ENCODE data around the gene CEP164. TPM values are rescaled to one million over a fixed set of nuclear protein-coding genes. Genes with fewer than 3 reads are reported as not detected.

Gene CEP164
- total RNA-seq, 1 experiment from 2014 or later = 47.4 TPM

DNA sequence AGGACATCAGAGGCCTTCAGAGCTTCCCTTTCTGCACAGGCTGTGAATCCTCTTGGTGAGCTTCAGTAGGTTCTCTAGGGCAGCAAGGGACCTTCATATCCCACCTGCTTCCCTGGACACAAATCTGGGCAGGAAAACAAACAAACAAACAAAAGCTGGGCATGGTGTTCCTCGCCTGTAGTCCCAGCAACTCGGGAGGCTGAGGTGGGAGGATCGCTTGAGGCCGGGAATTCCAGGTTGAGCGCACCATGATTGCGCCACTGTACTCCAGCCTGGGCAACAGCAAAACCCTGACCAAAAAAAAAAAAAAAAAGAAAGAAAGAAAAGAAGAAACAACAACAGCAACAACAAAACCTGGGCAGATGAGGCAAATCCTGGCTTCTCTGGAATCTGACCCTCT, 92.9 kb downstream of the CEP164 start:
- intact Hi-C loops (cut with micrococcal nuclease) = loop anchor here (10.0 kb wide), 1 partner anchor 194 kb away; no protein-coding TSS in a partner anchor
- ChIA-PET POLR2A (no interaction called here), CTCF (interaction anchor here (0.7 to 10.0 kb wide), 2 partner anchors 24 to 397 kb away, joined by 3 to 173 read pairs; no protein-coding TSS in a partner anchor)
- H3K27ac Mint-ChIP-seq (ENCODE audit: low read depth, unreplicated experiment) = no peak overlapping the region
- no TSS peak for BruUV-seq (replicated peaks)
- TF ChIP-seq, protein P1, sequence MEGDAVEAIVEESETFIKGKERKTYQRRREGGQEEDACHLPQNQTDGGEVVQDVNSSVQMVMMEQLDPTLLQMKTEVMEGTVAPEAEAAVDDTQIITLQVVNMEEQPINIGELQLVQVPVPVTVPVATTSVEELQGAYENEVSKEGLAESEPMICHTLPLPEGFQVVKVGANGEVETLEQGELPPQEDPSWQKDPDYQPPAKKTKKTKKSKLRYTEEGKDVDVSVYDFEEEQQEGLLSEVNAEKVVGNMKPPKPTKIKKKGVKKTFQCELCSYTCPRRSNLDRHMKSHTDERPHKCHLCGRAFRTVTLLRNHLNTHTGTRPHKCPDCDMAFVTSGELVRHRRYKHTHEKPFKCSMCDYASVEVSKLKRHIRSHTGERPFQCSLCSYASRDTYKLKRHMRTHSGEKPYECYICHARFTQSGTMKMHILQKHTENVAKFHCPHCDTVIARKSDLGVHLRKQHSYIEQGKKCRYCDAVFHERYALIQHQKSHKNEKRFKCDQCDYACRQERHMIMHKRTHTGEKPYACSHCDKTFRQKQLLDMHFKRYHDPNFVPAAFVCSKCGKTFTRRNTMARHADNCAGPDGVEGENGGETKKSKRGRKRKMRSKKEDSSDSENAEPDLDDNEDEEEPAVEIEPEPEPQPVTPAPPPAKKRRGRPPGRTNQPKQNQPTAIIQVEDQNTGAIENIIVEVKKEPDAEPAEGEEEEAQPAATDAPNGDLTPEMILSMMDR (IDR thresholded peaks at IDR 0.05; ENCODE audit: unreplicated experiment) = no peak
- no peak overlapping the region for H3K4me3 Mint-ChIP-seq (ENCODE audit: unreplicated experiment)
- H3K27me3 Mint-ChIP-seq (ENCODE audit: insufficient read depth, unreplicated experiment) = peaks cover 11% of the 10 kb centered on the region
- no peaks in the 10 kb centered on the region for H3K4me1 Mint-ChIP-seq (ENCODE audit: insufficient read depth, unreplicated experiment)
- no peaks in the 10 kb centered on the region for H3K9me3 Mint-ChIP-seq (ENCODE audit: unreplicated experiment)
- H3K36me3 Mint-ChIP-seq (ENCODE audit: insufficient read depth, unreplicated experiment) = no peaks in the 10 kb centered on the region
- no peak for DNase-seq (ENCODE audit: unreplicated experiment)

DNA sequence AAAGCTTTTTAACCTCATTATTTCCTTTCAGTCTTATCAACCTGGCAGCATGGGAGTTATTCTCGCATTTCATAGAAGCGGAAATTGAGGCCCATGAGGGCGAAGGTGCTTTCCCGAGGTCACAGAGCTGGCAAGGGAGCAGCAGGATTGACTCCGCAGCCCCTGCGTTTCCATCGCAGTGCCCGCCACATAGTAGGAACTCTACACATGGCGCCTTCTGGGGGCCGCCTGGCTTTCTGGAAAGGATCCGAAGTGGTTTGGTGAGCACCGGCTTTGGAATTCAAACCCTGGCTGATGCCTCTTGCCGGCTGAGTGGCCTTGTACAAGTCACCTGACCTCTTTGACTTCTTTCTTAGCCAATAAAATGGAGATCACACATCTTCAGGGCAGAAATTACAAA, 93.4 kb downstream of the CEP164 start:
- Mint-ChIP-seq H3K4me1 (ENCODE audit: insufficient read depth, unreplicated experiment) (no peaks in the 10 kb centered on the region), H3K4me3 (ENCODE audit: unreplicated experiment) (no peak overlapping the region), H3K27me3 (ENCODE audit: insufficient read depth, unreplicated experiment) (peaks cover 12% of the 10 kb centered on the region), H3K36me3 (ENCODE audit: insufficient read depth, unreplicated experiment) (no peaks in the 10 kb centered on the region), H3K27ac (ENCODE audit: low read depth, unreplicated experiment) (no peak overlapping the region), H3K9me3 (ENCODE audit: unreplicated experiment) (no peaks in the 10 kb centered on the region)
- TF ChIP-seq, protein P1 (IDR thresholded peaks at IDR 0.05; ENCODE audit: unreplicated experiment) = no peak
- intact Hi-C loops (cut with micrococcal nuclease) = loop anchor here (10.0 kb wide), 1 partner anchor 194 kb away; no protein-coding TSS in a partner anchor
- POLR2A ChIA-PET = no interaction called here
- CTCF ChIA-PET = interaction anchor here (10.0 kb wide), 1 partner anchor 396 kb away, joined by 173 read pairs; no protein-coding TSS in a partner anchor
- DNase-seq (ENCODE audit: unreplicated experiment) = no peak
- no TSS peak for BruUV-seq (replicated peaks)

DNA sequence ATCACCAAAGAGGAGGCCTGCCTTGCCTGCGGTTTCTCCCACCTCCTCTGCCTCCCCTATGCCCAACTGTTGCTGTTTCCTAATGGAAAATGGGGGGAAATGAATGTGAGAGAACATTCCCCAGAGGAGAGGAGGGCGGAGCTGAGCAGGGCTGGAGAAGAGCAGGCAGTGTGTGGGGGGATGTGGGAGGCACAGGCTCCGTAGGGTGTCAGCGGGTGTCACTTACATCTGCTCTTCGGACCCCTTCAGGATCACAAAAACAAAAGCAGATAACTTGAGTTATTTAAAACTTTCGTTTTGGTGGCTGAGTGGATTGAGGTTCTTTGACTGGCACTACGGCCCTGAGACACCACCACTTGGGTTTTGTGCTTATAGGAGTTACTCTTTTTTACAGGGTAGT, 93.8 kb downstream of the CEP164 start:
- H3K36me3 Mint-ChIP-seq (ENCODE audit: insufficient read depth, unreplicated experiment) = no peaks in the 10 kb centered on the region
- BruUV-seq (replicated peaks) = no TSS peak
- ChIA-PET POLR2A (no interaction called here), CTCF (interaction anchor here (0.7 to 10.0 kb wide), 2 partner anchors 262 to 396 kb away, joined by 3 to 173 read pairs; no protein-coding TSS in a partner anchor)
- H3K4me3 Mint-ChIP-seq (ENCODE audit: unreplicated experiment) = no peak overlapping the region
- DNase-seq (ENCODE audit: unreplicated experiment) = no peak
- H3K9me3 Mint-ChIP-seq (ENCODE audit: unreplicated experiment) = no peaks in the 10 kb centered on the region
- H3K27me3 Mint-ChIP-seq (ENCODE audit: insufficient read depth, unreplicated experiment) = peaks cover 16% of the 10 kb centered on the region
- intact Hi-C loops (cut with micrococcal nuclease) = loop anchor here (10.0 kb wide), 1 partner anchor 193 kb away; no protein-coding TSS in a partner anchor
- TF ChIP-seq, protein P1 (IDR thresholded peaks at IDR 0.05; ENCODE audit: unreplicated experiment) = no peak
- H3K4me1 Mint-ChIP-seq (ENCODE audit: insufficient read depth, unreplicated experiment) = no peaks in the 10 kb centered on the region
- H3K27ac Mint-ChIP-seq (ENCODE audit: low read depth, unreplicated experiment) = no peak overlapping the region

DNA sequence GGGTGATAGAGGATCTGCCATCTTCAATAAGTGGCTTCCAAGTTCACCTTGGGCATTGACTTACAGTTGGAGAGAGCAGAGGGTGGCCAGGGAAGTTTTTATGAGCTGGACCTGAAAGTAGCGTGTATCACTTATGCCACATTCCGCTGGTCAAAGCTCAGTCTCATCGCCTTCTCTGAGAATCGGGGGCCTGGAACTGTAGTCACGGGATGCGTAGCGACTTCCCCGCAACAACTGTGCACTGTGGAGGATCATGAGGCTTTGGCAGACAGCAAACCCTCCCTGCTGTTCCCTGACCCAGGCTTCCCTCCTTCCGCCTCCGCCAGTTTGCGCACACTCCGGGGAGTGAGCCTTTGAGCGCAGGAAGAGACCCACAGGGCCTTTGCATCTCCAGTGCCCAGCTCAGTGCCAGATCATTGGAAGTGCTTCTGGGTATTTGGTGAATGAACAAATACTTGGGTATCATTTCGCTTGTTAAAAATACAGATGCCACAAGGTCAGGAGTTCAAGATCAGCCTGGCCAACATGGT, 95.5 kb downstream of the CEP164 start:
- Mint-ChIP-seq H3K4me1 (ENCODE audit: insufficient read depth, unreplicated experiment) (no peaks in the 10 kb centered on the region), H3K36me3 (ENCODE audit: insufficient read depth, unreplicated experiment) (no peaks in the 10 kb centered on the region), H3K9me3 (ENCODE audit: unreplicated experiment) (no peaks in the 10 kb centered on the region), H3K27ac (ENCODE audit: low read depth, unreplicated experiment) (no peak overlapping the region), H3K4me3 (ENCODE audit: unreplicated experiment) (no peak overlapping the region), H3K27me3 (ENCODE audit: insufficient read depth, unreplicated experiment) (peaks cover 32% of the 10 kb centered on the region)
- BruUV-seq (replicated peaks) = no TSS peak
- TF ChIP-seq, protein P1 (IDR thresholded peaks at IDR 0.05; ENCODE audit: unreplicated experiment) = no peak
- ChIA-PET CTCF (interaction anchor here (0.6 to 10.0 kb wide), 5 partner anchors 22 to 398 kb away, joined by 3 to 173 read pairs (median 4); no protein-coding TSS in a partner anchor), POLR2A (interaction anchor here (1.2 kb wide), 1 partner anchor 10 kb away, joined by 4 read pairs; no protein-coding TSS in a partner anchor)
- no peak for DNase-seq (ENCODE audit: unreplicated experiment)
- intact Hi-C loops (cut with micrococcal nuclease) = loop anchor here (10.0 kb wide), 1 partner anchor 192 kb away; no protein-coding TSS in a partner anchor

Measured in MCF 10A (cell line).